ENCODE measurements around the gene TTC5.
"Not testable (repeated sequence)": the region's sequence is repeated elsewhere in the genome, so short reads cannot be mapped to it uniquely, and the experiment has no call there.

The TTC5 gene

DNA sequence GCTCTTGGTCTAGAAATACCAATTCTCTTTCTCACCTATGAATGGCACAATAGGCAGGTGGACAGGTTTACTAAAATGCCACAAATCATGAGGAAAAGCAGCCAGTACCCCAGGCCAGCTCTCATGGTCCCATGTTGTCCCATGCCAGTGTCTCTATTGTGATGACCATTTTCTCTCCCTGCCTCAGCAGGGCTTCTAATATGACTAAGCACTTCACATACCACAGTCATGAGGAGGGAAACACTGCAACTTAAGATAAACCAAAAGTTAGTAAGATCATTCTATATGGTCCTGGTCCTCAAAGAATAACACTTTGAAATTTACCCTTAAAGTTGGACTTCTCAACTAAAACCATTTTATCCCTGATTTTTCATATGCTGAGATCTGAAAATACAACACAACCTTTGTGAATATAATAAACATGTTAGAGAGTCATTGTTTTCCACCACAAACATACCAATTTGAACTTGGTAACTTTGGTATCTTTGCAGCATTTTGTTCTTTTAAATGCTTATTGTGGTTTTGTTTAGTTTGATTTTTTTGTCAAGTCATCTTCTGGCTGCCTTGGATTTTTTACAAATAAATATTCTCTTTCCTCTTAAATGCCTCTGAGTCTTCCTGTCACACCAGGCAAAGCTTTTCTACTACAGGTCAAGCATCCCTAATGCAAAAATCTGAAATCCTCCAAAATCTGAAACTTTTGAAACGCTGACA lies 3.6 kb downstream of the TTC5 start:
- no peak for DNase-seq (ENCODE audit: low read depth in 2 of 2)

DNA sequence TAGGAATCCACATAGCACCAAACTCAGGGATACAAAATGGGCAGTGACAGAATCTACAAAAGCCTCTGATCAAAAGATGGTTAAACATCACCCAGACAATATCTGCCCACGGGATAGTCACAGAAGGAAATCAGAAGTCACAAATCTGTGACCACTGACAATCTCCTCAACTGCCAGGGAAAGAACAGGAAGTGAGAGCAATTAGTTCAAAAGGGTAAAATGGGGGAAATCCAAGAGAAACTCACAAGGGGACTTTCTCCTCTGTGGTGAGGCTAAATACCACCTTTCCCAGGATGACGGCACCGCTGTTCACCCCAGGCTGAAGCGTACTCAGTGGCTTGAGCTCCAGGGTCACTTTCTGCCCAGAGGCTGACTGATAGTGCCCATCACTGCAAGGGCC lies 10.7 kb downstream of the TTC5 start:
- DNase-seq (ENCODE audit: low read depth in 2 of 2): no peak

DNA sequence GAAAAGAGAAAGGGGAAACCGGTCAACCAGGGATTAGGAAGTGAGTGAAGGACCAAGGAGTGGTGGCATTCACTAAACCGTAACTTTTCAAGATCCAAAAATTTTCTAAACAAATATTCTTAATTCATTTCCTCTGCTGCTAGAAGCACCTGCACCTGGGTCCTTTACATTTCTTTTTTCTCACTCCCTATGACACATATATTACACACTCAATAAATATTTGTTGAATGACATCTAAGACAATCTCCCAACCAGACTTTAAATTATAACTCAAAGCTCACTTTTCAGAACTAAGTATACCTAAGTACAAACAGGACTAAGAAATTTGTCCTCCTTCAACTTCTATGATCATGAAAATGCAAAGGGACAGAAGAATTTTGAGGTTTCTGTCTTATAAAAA lies 11.1 kb downstream of the TTC5 start:
- DNase-seq (ENCODE audit: low read depth in 2 of 2): no peak

DNA sequence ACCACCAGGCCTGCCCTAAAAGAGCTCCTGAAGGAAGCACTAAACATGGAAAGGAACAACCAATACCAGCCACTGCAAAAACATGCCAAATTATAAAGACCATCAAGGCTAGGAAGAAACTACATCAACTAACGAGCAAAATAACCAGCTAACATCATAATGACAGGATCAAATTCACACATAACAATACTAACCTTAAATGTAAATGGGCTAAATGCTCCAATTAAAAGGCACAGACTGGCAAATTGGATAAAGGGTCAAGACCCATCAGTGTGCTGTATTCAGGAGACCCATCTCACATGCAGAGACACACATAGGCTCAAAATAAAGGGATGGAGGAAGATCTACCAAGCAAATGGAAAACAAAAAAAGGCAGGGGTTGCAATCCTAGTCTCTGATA lies 23.8 kb downstream of the TTC5 start:
- DNase-seq (ENCODE audit: low read depth in 2 of 2): not testable (repeated sequence)

DNA sequence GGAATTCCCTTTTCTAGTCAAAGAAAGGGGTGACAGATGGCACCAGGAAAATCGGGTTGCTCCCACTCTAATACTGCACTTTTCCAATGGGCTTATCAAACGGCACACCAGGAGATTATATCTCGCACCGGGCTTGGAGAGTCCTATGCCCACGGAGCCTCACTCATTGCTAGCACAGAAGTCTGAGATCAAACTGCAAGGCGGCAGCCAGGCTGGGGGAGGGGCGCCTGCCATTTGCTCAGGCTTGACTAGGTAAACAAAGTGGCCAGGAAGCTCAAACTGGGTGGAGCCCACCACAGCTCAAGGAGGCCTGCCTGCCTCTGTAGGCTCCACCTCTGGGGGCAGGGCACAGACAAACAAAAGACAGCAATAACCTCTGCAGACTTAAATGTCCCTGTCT lies 25.5 kb downstream of the TTC5 start:
- DNase-seq (ENCODE audit: low read depth in 2 of 2): not testable (repeated sequence)

DNA sequence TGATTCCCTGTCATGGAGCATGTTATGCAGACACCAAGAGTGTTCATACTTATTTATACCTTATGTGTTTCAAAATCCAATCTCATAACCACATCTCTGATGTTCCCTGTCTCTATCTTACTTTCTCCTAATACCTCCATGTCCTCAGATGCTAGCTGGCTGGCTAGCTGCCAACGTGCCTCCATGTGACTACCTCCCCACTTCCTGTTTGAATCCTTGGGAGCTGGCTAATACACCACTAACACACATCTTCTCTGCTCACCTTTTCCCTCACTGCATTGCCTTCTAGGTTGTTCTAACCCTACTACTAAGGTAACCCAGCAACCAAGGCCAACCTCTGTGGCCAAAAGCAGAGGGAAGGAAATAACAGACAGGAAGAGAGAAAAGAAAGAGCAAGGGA lies 27.3 kb downstream of the TTC5 start:
- no peak for DNase-seq (ENCODE audit: low read depth in 2 of 2)

DNA sequence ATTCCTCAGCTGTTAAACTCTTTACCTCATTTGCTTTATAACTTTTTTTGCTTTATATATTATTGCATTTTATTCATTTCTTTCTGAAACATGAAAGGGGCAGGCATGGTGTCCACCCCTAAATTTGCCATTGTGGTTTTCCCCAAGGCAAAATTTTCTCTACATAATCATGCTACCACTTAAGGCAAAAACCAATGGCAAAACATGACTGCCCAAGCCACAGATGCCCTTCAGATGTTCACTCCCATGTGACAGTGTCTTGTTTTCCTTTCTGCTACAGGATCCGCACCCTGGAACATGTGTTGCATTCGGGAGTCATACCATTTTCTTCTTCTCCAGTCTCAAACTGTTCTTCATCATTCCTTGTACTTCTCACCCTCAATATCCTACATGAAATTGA lies 28.3 kb downstream of the TTC5 start:
- DNase-seq (ENCODE audit: low read depth in 2 of 2): no peak

DNA sequence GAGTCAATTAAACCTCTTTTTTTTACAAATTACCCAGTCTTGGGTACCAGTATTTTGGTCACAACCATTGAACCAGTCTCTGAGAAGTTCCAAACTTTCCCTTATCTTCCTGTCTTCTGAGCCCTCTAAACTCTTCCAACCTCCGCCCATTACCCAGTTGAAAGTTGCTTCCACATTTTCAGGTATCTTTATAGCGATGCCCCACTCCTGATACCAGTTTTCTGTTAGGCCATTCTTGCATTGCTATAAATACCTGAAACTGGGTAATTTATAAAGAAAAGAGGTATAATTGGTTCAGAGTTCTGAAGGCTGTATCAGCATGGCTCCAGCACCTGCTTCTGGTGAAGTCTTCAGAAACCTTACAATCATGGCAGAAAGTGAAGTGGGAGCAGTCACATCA lies 31.7 kb downstream of the TTC5 start:
- DNase-seq (ENCODE audit: low read depth in 2 of 2): no peak

DNA sequence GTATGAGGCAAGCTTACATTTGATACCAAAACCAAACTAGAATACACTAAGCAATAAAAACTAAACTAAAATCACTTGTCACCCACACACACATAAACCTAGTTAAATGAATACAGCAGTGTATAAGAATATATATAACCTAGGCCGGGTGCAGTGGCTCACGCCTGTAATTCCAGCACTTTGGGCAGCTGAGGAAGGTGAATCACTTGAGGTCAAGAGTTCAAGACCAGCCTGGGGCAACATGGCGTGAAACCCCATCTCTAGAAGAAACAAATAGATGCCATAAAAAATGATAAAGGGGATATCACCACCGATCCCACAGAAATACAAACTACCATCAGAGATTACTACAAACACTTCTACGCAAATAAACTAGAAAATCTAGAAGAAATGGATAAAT lies 41.4 kb downstream of the TTC5 start:
- DNase-seq (ENCODE audit: low read depth in 2 of 2): not testable (repeated sequence)

DNA sequence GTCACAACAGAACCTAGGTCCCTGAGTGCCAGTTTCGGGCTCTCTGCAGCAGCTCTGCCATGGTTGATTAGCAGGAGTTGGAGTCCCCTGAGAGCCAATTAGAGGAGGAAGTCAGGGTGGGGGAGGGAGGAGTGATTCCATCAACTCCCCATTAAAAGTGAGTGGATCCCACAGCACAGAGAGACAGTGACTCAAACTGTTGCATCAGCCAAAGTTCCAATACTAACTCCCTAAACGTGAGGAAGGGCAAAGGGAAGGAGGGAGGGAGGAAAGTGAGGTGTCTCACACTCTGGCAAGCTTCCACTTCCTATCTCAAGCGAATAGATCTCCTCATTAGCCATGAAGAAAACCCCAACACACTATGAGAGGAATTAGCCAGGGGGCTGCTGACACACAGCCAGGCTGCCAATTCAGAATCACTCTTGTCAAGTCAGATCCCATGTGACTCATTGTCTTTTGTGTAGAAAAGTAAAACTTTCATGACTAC lies 43.1 kb downstream of the TTC5 start:
- no peak for DNase-seq (ENCODE audit: low read depth in 2 of 2)

DNA sequence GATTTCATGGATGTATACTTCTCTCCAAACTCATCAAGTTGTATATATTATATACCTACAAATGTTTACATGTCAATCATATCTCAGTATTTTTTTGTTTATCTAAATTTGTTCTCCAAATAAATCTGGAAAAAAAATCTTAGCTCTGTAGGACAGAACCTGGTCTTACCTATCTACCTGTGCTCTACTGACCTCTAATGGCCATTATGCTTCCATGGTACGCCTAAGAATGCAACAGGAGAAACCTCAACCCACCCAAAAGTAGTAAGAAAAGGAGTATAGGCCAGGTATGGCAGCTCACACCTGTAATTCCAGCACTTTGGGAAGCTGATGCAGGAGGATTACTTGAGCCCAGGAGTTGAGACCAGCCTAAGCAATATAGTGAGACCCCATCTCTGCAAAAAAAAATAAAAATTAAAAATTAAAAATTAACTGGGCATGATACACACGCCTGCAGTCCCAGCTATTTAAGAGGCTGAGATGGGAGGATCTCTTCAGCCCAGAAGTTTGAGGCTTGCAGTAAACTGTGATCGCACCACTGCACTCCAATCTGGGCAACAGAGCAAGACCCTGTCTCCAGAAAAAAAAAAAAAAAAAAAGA lies 58.0 kb downstream of the TTC5 start:
- DNase-seq (ENCODE audit: low read depth in 2 of 2): no peak
